Activated T-cell treated with anti-CD3 and anti-CD28 coated beads for 48 hours (primary cell): ENCODE data around the gene CLEC3B.

Source experiments
- DNase-seq: peaks from one replicate; pipeline ENCODE4 v3.0.0-alpha.2; 2020; ENCODE audit warnings: low read depth

CLEC3B gene

GRCh38 chr3:45003406-45003805, 22.7 kb upstream of the CLEC3B start:
- no peak for DNase-seq

- no peak for DNase-seq
Measured at GRCh38 chr3:45003859-45004258, 22.2 kb upstream of the CLEC3B start.

GRCh38 chr3:45007091-45007490, 19.0 kb upstream of the CLEC3B start:
- DNase-seq: no peak

GRCh38 chr3:45008117-45008516, 18.0 kb upstream of the CLEC3B start:
- no peak for DNase-seq

GRCh38 chr3:45009868-45010267, 16.2 kb upstream of the CLEC3B start:
- DNase-seq: no peak

GRCh38 chr3:45010811-45011333, 15.2 kb upstream of the CLEC3B start:
- DNase-seq: no peak

- DNase-seq: no peak
Measured at GRCh38 chr3:45011756-45012508, 14.2 kb upstream of the CLEC3B start.

- DNase-seq: no peak
Measured at GRCh38 chr3:45012577-45012976, 13.5 kb upstream of the CLEC3B start.

- no peak for DNase-seq
Measured at GRCh38 chr3:45016916-45017315, 9.2 kb upstream of the CLEC3B start.

- DNase-seq: no peak
Measured at GRCh38 chr3:45017821-45018220, 8.3 kb upstream of the CLEC3B start.

GRCh38 chr3:45020534-45020933, 5.6 kb upstream of the CLEC3B start:
- no peak for DNase-seq

GRCh38 chr3:45021524-45022297, 4.4 kb upstream of the CLEC3B start:
- no peak for DNase-seq

- no peak for DNase-seq
Measured at GRCh38 chr3:45023675-45024074, 2.4 kb upstream of the CLEC3B start.

- DNase-seq: no peak
Measured at GRCh38 chr3:45024542-45025255, 1.4 kb upstream of the CLEC3B start.

GRCh38 chr3:45026957-45027356, 854 bp downstream of the CLEC3B start:
- no peak for DNase-seq

- no peak for DNase-seq
Measured at GRCh38 chr3:45027441-45027840, 1.3 kb downstream of the CLEC3B start.

- DNase-seq: no peak
Measured at GRCh38 chr3:45029216-45029615, 3.1 kb downstream of the CLEC3B start.

- no peak for DNase-seq
Measured at GRCh38 chr3:45029661-45030060, 3.6 kb downstream of the CLEC3B start.

- no peak for DNase-seq
Measured at GRCh38 chr3:45031531-45031930, 5.4 kb downstream of the CLEC3B start.

GRCh38 chr3:45032113-45032512, 6.0 kb downstream of the CLEC3B start:
- no peak for DNase-seq

- no peak for DNase-seq
Measured at GRCh38 chr3:45033791-45034190, 7.7 kb downstream of the CLEC3B start.

GRCh38 chr3:45034612-45035252, 8.6 kb downstream of the CLEC3B start:
- DNase-seq: no peak
